Mesendoderm (in vitro differentiated cells): ENCODE results near the gene ADGRV1.

ENCODE experiments used
- DNase-seq: peaks from one replicate; pipeline ENCODE4 v3.0.0; 2013
- H2AK5ac ChIP-seq: 2 replicates; pipeline ENCODE4 v1.6.1; 2013; ENCODE audit warnings: low read length, inconsistent platforms
- H2BK120ac ChIP-seq: 2 replicates; pipeline ENCODE4 v1.6.1; 2013; ENCODE audit warnings: low read depth, mild to moderate bottlenecking, low read length, moderate library complexity, mixed read lengths
- H2BK15ac ChIP-seq: replicated peaks from 2 replicates; pipeline ENCODE4 v1.6.1; 2013; ENCODE audit warnings: low read depth, mild to moderate bottlenecking, moderate library complexity
- H2BK5ac ChIP-seq: 2 replicates; pipeline ENCODE4 v1.6.1; 2013; ENCODE audit warnings: low read length, inconsistent platforms
- H3K18ac ChIP-seq: 2 replicates; pipeline ENCODE4 v1.6.1; 2013; ENCODE audit warnings: mild to moderate bottlenecking, low read length, mixed read lengths
- H3K23ac ChIP-seq: one replicate; pipeline ENCODE4 v1.6.1; 2013; ENCODE audit warnings: low read length
- H3K27ac ChIP-seq: 2 replicates; pipeline ENCODE4 v1.5.1; 2013; ENCODE audit warnings: low read depth, mild to moderate bottlenecking, inconsistent platforms, low read length, moderate library complexity
- H3K27me3 ChIP-seq: 2 replicates; pipeline ENCODE4 v1.6.1; 2013; ENCODE audit warnings: low read length, control low read depth, mild to moderate bottlenecking, inconsistent platforms; ENCODE audit not compliant: insufficient read depth, poor library complexity
- H3K36me3 ChIP-seq: 2 replicates; pipeline ENCODE4 v1.6.1; 2013; ENCODE audit warnings: low read length, inconsistent platforms; ENCODE audit not compliant: control insufficient read depth, insufficient read depth
- H3K4ac ChIP-seq: one replicate; pipeline ENCODE4 v1.6.1; 2013; ENCODE audit warnings: low read depth, mild to moderate bottlenecking, low read length, moderate library complexity
- H3K4me1 ChIP-seq: 2 replicates; pipeline ENCODE4 v1.6.1; 2013; ENCODE audit warnings: low read depth, low read length, inconsistent platforms; ENCODE audit not compliant: control insufficient read depth
- H3K4me2 ChIP-seq: 2 replicates; pipeline ENCODE4 v1.6.1; 2013; ENCODE audit warnings: low read length
- H3K4me3 ChIP-seq: 2 replicates; pipeline ENCODE4 v1.5.1; 2013; ENCODE audit warnings: mild to moderate bottlenecking, low read length
- H3K56ac ChIP-seq: one replicate; pipeline ENCODE4 v1.6.1; 2013; ENCODE audit warnings: low read length
- H3K79me1 ChIP-seq: 2 replicates; pipeline ENCODE4 v1.6.1; 2013; ENCODE audit warnings: low read length, inconsistent platforms
- H3K79me2 ChIP-seq: 2 replicates; pipeline ENCODE4 v1.6.1; 2013; ENCODE audit warnings: mild to moderate bottlenecking, low read length; ENCODE audit not compliant: control insufficient read depth, insufficient read depth
- H3K9ac ChIP-seq: 2 replicates; pipeline ENCODE4 v1.6.1; 2013; ENCODE audit warnings: low read length, inconsistent platforms
- H4K5ac ChIP-seq: one replicate; pipeline ENCODE4 v1.6.1; 2013; ENCODE audit warnings: low read length
- H4K8ac ChIP-seq: one replicate; pipeline ENCODE4 v1.6.1; 2013; ENCODE audit warnings: low read depth, mild to moderate bottlenecking, control low read depth, low read length, moderate library complexity
- WGBS: extraction: QIAGEN DNeasy Blood & Tissue Kit; methylation state at CpG from one replicate; pipeline ENCODE4 v1.1.7; 2013; ENCODE audit warnings: low lambda C conversion rate, missing lambda C conversion rate; ENCODE audit not compliant: insufficient coverage; ENCODE audit errors: extremely low coverage; 5-methylcytosine and 5-hydroxymethylcytosine counted together

The ADGRV1 gene

GRCh38 chr5:90554358-90555006 lies 4.1 kb upstream of the ADGRV1 start:
- no peaks in the 10 kb centered on the region for H3K4me1 ChIP-seq
- no peak overlapping the region for H2BK120ac ChIP-seq
- no peaks in the 10 kb centered on the region for H3K36me3 ChIP-seq
- H3K79me2 ChIP-seq = no peaks in the 10 kb centered on the region
- no peak overlapping the region for H4K8ac ChIP-seq
- no peak for DNase-seq
- no peaks in the 10 kb centered on the region for H3K27me3 ChIP-seq
- H3K4me3 ChIP-seq = no peak overlapping the region
- no peak overlapping the region for H3K9ac ChIP-seq
- no peak overlapping the region for H3K18ac ChIP-seq
- no CpG with 5 or more reads among the region's 4 CpGs for WGBS
- H3K4ac ChIP-seq = no peak overlapping the region
- H4K5ac ChIP-seq = no peak overlapping the region
- H2BK15ac ChIP-seq = no peak overlapping the region
- H3K27ac ChIP-seq = no peak overlapping the region
- no peak overlapping the region for H2AK5ac ChIP-seq
- no peak overlapping the region for H3K23ac ChIP-seq
- no peak overlapping the region for H3K4me2 ChIP-seq
- no peaks in the 10 kb centered on the region for H3K79me1 ChIP-seq
- H2BK5ac ChIP-seq = no peak overlapping the region
- H3K56ac ChIP-seq = no peak overlapping the region

DNA sequence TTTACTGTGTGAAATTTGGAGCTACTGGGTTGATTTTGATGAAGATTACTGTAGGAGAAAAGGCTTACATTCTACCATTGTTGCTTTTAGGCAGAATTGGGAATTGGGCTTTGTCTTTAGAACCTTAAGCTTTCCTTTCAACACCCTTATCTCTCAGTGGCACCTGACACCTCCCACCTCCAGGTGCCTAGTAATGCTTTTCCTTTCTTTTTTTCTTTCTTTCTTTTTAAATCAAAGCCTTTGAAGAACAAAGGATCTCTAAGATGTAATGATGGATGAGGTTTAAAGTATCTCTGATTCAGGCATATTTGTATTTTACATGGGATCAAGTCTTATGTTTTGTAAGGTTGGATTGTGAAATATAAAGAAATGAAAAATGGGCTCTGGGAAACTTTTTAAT lies 2.9 kb upstream of the ADGRV1 start:
- H3K18ac ChIP-seq = no peak overlapping the region
- H3K4ac ChIP-seq = no peak overlapping the region
- no peaks in the 10 kb centered on the region for H3K79me1 ChIP-seq
- H2BK120ac ChIP-seq = no peak overlapping the region
- H3K27me3 ChIP-seq = no peaks in the 10 kb centered on the region
- H3K79me2 ChIP-seq = no peaks in the 10 kb centered on the region
- H2AK5ac ChIP-seq = no peak overlapping the region
- no peak overlapping the region for H3K9ac ChIP-seq
- H3K23ac ChIP-seq = no peak overlapping the region
- H2BK15ac ChIP-seq = no peak overlapping the region
- no peak overlapping the region for H4K8ac ChIP-seq
- no peak for DNase-seq
- H3K4me3 ChIP-seq = no peak overlapping the region
- H3K4me1 ChIP-seq = no peaks in the 10 kb centered on the region
- no peak overlapping the region for H4K5ac ChIP-seq
- no peak overlapping the region for H3K56ac ChIP-seq
- H2BK5ac ChIP-seq = no peak overlapping the region
- H3K27ac ChIP-seq = no peak overlapping the region
- H3K4me2 ChIP-seq = no peak overlapping the region
- H3K36me3 ChIP-seq = no peaks in the 10 kb centered on the region

DNA sequence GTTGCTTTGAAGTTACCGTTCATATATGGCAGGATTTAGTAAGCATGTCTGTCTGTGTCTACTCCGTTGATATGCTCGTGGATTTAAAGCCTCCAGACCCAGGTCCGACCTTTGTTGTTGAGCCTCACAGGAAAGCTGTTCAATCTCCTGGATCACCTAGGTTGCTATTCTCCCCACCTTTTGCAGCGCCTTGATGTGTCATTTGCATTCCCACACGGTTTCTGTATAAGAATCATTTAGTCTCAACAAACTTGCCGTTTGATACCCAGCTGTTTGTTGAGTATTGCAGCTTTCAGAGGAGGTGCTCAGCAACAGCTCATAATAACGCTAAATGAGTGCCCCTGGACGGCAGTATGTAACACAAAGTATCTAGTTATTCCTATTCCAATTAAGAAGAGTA lies 1.2 kb upstream of the ADGRV1 start:
- H4K5ac ChIP-seq = no peak overlapping the region

DNA sequence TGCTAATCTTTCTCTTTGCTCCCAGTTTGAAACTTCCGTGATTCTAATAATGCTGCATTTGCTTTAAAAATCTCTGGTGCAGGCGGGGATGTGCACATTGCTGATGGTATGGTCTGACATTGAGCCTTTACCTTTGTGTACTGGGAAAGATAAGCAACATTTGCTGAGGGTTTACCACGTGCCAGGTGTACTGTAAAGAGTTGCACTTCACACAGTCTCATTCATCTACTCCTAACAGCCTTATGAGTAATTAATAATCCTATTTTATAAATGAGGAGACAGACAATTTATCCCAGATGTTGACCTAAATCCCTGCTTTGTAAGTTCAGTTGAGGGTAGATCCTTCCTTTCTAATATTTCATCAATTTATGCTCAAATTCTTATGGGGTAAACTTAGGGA lies 726 bp upstream of the ADGRV1 start:
- Histone ChIP-seq H4K5ac (no peak overlapping the region), H3K4me1 (no peaks in the 10 kb centered on the region), H4K8ac (no peak overlapping the region), H3K56ac (peak overlapping the region; percentile 89), H3K23ac (no peak overlapping the region), H2BK120ac (no peak overlapping the region), H2BK15ac (no peak overlapping the region), H3K27me3 (no peaks in the 10 kb centered on the region), H3K4ac (no peak overlapping the region), H3K79me1 (no peaks in the 10 kb centered on the region), H2AK5ac (no peak overlapping the region), H3K4me2 (peak overlapping the region; percentile 65), H3K36me3 (no peaks in the 10 kb centered on the region), H3K79me2 (no peaks in the 10 kb centered on the region), H3K27ac (no peak overlapping the region), H3K18ac (no peak overlapping the region), H3K4me3 (peak overlapping the region; percentile 73), H2BK5ac (no peak overlapping the region), H3K9ac (peak overlapping the region; percentile 78)
- WGBS = no CpG with 5 or more reads among the region's 3 CpGs
- no peak for DNase-seq

More for the DNA sequence above, 1.2 kb upstream of the ADGRV1 start:
- H2BK5ac ChIP-seq = no peak overlapping the region
- H3K4ac ChIP-seq = no peak overlapping the region
- no peaks in the 10 kb centered on the region for H3K27me3 ChIP-seq
- H3K4me3 ChIP-seq = no peak overlapping the region
- H4K8ac ChIP-seq = no peak overlapping the region
- no peak overlapping the region for H2AK5ac ChIP-seq
- no peaks in the 10 kb centered on the region for H3K36me3 ChIP-seq
- no peak for DNase-seq
- no peak overlapping the region for H3K27ac ChIP-seq
- H3K9ac ChIP-seq = peak overlapping the region; percentile 78
- no peak overlapping the region for H3K18ac ChIP-seq
- H3K79me2 ChIP-seq = no peaks in the 10 kb centered on the region
- H3K56ac ChIP-seq = peak overlapping the region; percentile 49
- no peaks in the 10 kb centered on the region for H3K4me1 ChIP-seq
- no peaks in the 10 kb centered on the region for H3K79me1 ChIP-seq
- peak overlapping the region; percentile 65 for H3K4me2 ChIP-seq
- H3K23ac ChIP-seq = no peak overlapping the region
- peak overlapping the region; percentile 27 for H2BK15ac ChIP-seq
- peak overlapping the region; percentile 10 for H2BK120ac ChIP-seq
- no CpG with 5 or more reads among the region's 9 CpGs for WGBS

DNA sequence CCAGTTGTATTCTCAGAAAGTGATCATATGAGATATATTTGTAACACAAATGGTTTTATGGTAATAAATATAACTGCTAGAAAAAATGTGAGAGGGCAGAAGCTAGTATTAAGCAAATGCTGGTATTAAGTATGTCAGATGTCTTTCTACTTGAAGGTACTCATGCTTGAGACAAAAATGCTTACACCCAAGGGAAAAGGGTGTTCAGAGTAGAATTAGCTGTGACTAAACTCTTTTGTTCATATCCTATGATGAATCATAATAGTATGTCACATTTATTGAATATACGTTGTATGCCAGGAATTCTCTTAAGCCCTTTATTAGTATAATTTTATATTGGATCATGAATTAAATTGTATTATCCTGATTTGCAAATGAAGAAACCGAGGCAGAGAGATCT lies 2.2 kb downstream of the ADGRV1 start:
- WGBS = no CpG with 5 or more reads among the region's 2 CpGs
- Histone ChIP-seq H3K79me2 (peaks cover 4% of the 10 kb centered on the region), H3K23ac (no peak overlapping the region), H4K8ac (no peak overlapping the region), H3K9ac (no peak overlapping the region), H3K27ac (no peak overlapping the region), H3K79me1 (no peaks in the 10 kb centered on the region), H3K18ac (no peak overlapping the region), H2AK5ac (no peak overlapping the region), H3K4ac (no peak overlapping the region), H3K4me1 (no peaks in the 10 kb centered on the region), H2BK5ac (no peak overlapping the region), H2BK15ac (no peak overlapping the region), H2BK120ac (no peak overlapping the region), H3K27me3 (no peaks in the 10 kb centered on the region), H3K36me3 (no peaks in the 10 kb centered on the region), H4K5ac (no peak overlapping the region), H3K4me3 (no peak overlapping the region), H3K4me2 (no peak overlapping the region), H3K56ac (no peak overlapping the region)
- DNase-seq = no peak

DNA sequence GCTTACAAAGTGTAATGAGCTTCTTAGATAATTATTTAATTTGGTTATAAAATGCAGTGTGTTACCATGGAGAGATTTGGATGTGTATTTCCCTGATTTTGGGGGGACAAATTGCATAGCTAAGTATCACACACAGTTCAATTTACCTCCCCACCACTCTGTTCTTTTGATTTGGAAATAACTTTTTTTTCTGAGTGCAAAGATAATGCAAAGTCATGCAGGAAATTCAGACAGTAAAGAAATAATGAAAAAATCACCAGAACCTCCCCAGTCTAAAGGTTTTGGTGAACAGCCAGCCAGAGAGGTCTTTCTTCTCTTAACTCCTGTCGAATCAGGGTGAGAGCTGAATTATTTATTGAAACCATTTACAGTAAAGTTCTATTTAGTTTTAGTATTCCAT lies 3.2 kb downstream of the ADGRV1 start:
- H3K79me2 ChIP-seq = peaks cover 4% of the 10 kb centered on the region
- no peak overlapping the region for H3K56ac ChIP-seq
- H3K9ac ChIP-seq = no peak overlapping the region
- no peak overlapping the region for H3K23ac ChIP-seq
- no peaks in the 10 kb centered on the region for H3K27me3 ChIP-seq
- H3K4ac ChIP-seq = no peak overlapping the region
- H2BK15ac ChIP-seq = no peak overlapping the region
- H3K27ac ChIP-seq = no peak overlapping the region
- WGBS = no CpG with 5 or more reads among the region's 1 CpG
- no peak overlapping the region for H3K18ac ChIP-seq
- no peak overlapping the region for H4K8ac ChIP-seq
- DNase-seq = no peak
- no peaks in the 10 kb centered on the region for H3K79me1 ChIP-seq
- H3K36me3 ChIP-seq = no peaks in the 10 kb centered on the region
- H3K4me1 ChIP-seq = no peaks in the 10 kb centered on the region
- no peak overlapping the region for H2AK5ac ChIP-seq
- no peak overlapping the region for H4K5ac ChIP-seq
- no peak overlapping the region for H2BK5ac ChIP-seq
- H3K4me3 ChIP-seq = no peak overlapping the region
- no peak overlapping the region for H3K4me2 ChIP-seq
- no peak overlapping the region for H2BK120ac ChIP-seq
